Breast epithelium (tissue), 4 donors: ENCODE data around the gene MTIF2. TPM values are rescaled to one million over a fixed set of nuclear protein-coding genes. Genes with fewer than 3 reads are reported as not detected.

Source experiments
- DNase-seq, 2 donors: peaks; one replicate each; pipeline ENCODE4 v3.0.0-alpha.2; 2019; ENCODE audit warnings: low spot score in 2 of 2
- H3K27ac ChIP-seq, 2 donors: fragments of 200-600 bp; sonication (generic) in 1 of 2; one replicate each; pipeline ENCODE4 v1.5.1; 2016 to 2019; ENCODE audit warnings: mild to moderate bottlenecking in 1 of 2
- H3K27me3 ChIP-seq, 2 donors: fragments of 200-600 bp; sonication (generic) in 1 of 2; one replicate each; pipeline versions ENCODE4 v1.5.1 to v1.6.0; 2017 to 2019; ENCODE audit warnings: control low read depth in 1 of 2, mild to moderate bottlenecking in 1 of 2
- H3K36me3 ChIP-seq: fragments of 200-600 bp; one replicate; pipeline ENCODE4 v1.5.1; 2019
- H3K4me1 ChIP-seq, 2 donors: fragments of 200-600 bp; sonication (generic); one replicate each; pipeline ENCODE4 v1.5.1; 2016 to 2019; ENCODE audit warnings: control low read depth in 1 of 2
- H3K4me3 ChIP-seq, 3 donors: fragments of 200-600 bp; sonication (generic); 1 replicate in 2 of 3; 2 replicates in 1 of 3; pipeline ENCODE4 v1.5.1; 2016 to 2019; ENCODE audit warnings: mild to moderate bottlenecking in 3 of 3, moderate library complexity in 2 of 3
- H3K9me3 ChIP-seq, 2 donors: fragments of 200-600 bp; sonication (generic) in 1 of 2; one replicate each; pipeline ENCODE4 v1.5.1; 2016 to 2019; ENCODE audit warnings: control low read depth in 1 of 2
- POLR2A ChIP-seq: fragments of 450-650 bp; IDR thresholded peaks from one replicate; pipeline ENCODE4 v1.6.1; 2016; ENCODE audit warnings: antibody characterized with exemption, mild to moderate bottlenecking, moderate library complexity
- POLR2AphosphoS5 ChIP-seq, 3 donors: sonication (generic); formaldehyde crosslinking; IDR thresholded peaks; one replicate each; pipeline ENCODE4 v1.6.1; 2017; ENCODE audit warnings: antibody characterized with exemption in 3 of 3
- intact Hi-C: fragments of 100-400 bp; cut with DNase I; formaldehyde crosslinking; loops from one replicate; pipeline ENCODE4 v1.15.1; 2023; ENCODE audit warnings: low total_unique reads
- total RNA-seq, 3 donors: library from RNA; depleted of rRNA; stranded (reverse); fragments of >200 nt; gene quantifications; one replicate each; pipeline ENCODE4 v1.1.0, GENCODE V29; 2016
- TF ChIP-seq, protein P1 (sequence below), 3 donors: fragments of 450-650 bp; IDR thresholded peaks; one replicate each; pipeline ENCODE4 v1.5.1; 2016 to 2017; ENCODE audit warnings: antibody characterized with exemption in 3 of 3, mild to moderate bottlenecking in 3 of 3, moderate library complexity in 3 of 3

MTIF2 gene
- total RNA-seq, 3 donors from 2014 or later, result 23.2 to 25.3 (median 23.6) TPM

DNA sequence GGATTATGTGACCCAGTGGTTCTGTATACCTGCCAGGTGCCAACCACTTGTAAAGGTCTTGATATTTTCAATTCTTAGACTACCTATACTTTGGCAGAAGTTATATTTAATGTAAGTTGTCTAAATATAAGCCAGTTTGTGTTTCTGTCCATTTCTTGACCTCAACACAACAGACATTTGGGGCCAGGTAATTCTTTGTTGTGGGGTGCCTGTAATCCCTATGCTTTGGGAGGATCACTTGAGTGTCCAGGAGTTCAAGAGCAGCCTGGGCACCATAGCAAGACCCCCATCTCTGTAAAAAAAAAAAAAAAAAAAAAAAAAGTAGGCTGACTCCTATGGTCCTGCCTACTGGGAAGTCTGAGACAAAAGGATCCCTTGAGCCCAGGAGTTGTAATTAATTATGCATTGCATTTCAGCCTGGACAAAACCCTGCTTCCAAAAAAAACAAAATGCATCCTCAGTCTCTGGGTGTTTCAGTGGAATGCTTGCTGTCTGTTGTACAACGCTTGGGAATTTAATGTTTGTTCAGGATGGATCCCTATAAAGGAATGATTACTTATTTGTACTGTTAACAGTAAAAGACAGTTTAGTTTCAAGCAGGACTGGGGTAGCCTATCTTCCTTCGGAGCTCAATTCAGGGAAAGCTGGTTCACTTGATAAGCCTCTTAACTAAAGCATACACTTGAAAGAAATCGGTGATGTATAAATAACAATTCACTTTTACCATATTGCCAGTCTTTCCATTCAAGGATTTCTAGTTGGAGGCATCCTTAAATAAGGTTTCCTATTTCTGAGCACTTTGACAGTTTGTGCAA, 33.1 kb downstream of the MTIF2 start:
- no peaks in the 10 kb centered on the region for H3K27me3 ChIP-seq
- H3K4me1 ChIP-seq, result peaks cover 0 to 10% of the 10 kb centered on the region in 2 donors
- TF ChIP-seq POLR2A (no peak), POLR2AphosphoS5 (IDR thresholded peaks at IDR 0.05) (no peak)
- TF ChIP-seq, protein P1, sequence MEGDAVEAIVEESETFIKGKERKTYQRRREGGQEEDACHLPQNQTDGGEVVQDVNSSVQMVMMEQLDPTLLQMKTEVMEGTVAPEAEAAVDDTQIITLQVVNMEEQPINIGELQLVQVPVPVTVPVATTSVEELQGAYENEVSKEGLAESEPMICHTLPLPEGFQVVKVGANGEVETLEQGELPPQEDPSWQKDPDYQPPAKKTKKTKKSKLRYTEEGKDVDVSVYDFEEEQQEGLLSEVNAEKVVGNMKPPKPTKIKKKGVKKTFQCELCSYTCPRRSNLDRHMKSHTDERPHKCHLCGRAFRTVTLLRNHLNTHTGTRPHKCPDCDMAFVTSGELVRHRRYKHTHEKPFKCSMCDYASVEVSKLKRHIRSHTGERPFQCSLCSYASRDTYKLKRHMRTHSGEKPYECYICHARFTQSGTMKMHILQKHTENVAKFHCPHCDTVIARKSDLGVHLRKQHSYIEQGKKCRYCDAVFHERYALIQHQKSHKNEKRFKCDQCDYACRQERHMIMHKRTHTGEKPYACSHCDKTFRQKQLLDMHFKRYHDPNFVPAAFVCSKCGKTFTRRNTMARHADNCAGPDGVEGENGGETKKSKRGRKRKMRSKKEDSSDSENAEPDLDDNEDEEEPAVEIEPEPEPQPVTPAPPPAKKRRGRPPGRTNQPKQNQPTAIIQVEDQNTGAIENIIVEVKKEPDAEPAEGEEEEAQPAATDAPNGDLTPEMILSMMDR (IDR thresholded peaks at IDR 0.05), result no peak
- no peaks in the 10 kb centered on the region for H3K36me3 ChIP-seq
- H3K4me3 ChIP-seq, result no peak overlapping the region
- H3K9me3 ChIP-seq, result no peaks in the 10 kb centered on the region
- no peak overlapping the region for H3K27ac ChIP-seq
- intact Hi-C loops, result no loop called here
- DNase-seq, result no peak

DNA sequence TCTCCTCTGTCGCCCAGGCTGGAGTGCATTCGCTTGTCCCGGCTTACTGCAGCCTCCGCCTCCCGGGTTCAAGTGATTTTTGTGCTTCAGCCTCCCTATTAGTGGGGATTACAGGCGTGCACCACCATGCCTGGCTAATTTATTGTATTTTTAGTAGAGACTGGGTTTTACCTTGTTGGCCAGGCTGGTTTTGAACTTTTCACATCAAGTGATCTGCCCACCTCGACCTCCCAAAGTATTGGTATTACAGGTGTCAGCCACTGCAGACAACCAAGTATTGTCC, 35.4 kb downstream of the MTIF2 start:
- H3K4me3 ChIP-seq, result peak overlapping the region; percentile 71 to 93 (median 76)
- H3K36me3 ChIP-seq, result no peaks in the 10 kb centered on the region
- no peaks in the 10 kb centered on the region for H3K9me3 ChIP-seq
- H3K27me3 ChIP-seq, result no peaks in the 10 kb centered on the region
- H3K4me1 ChIP-seq, result peaks cover 0 to 10% of the 10 kb centered on the region in 2 donors
- TF ChIP-seq, protein P1 (IDR thresholded peaks at IDR 0.05), result no peak
- TF ChIP-seq POLR2A (no peak), POLR2AphosphoS5 (IDR thresholded peaks at IDR 0.05) (no peak)
- intact Hi-C loops, result no loop called here
- DNase-seq, result no peak
- peak overlapping the region; percentile 91 to 97 for H3K27ac ChIP-seq

DNA sequence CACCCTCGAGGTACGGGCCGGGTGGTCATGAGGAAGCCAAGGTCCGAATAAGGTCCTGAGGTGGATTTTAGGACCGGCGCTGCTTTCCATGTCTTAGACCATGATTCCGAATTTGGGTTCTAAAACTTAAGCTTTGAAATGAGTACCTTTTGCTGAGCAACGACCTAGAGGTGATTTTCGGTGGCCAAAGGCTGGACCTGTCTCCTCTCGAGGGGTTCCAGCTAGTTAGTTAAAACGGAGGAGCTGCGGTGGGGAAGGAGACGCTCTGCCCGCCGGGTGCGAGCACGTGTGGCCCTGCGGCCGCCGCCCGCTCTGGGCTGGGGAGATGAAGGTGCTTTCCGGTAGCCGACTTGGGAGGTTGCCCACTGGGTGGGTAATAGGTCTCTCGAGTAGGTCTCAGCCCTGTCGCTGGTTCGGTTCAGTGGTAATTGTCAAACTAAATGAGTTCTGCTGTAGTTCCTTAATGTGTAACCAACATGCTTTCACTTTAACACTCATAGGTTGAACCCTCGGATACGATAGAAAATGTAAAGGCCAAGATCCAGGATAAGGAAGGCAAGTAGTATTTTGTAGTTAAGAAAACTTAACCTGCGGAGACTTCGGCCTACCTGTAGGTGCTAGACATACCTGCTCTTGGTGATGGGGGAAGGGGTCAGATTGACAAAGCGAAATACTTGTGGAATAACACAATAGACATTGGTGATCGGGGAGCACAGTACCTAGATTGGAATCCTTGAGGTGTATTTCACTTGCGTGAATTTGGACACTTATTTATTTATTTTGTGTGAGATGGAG, 36.0 kb downstream of the MTIF2 start:
- TF ChIP-seq POLR2AphosphoS5 (IDR thresholded peaks at IDR 0.05) (peak in 1 of 3 donors; percentile 4), POLR2A (no peak)
- Histone ChIP-seq H3K27me3 (no peaks in the 10 kb centered on the region), H3K27ac (peak overlapping the region; percentile 91 to 97), H3K4me3 (peak overlapping the region; percentile 71 to 93 (median 76)), H3K9me3 (no peaks in the 10 kb centered on the region), H3K36me3 (no peaks in the 10 kb centered on the region), H3K4me1 (peaks cover 0 to 10% of the 10 kb centered on the region in 2 donors)
- DNase-seq, result peak in 1 of 2 donors; percentile 31
- intact Hi-C loops, result no loop called here

DNA sequence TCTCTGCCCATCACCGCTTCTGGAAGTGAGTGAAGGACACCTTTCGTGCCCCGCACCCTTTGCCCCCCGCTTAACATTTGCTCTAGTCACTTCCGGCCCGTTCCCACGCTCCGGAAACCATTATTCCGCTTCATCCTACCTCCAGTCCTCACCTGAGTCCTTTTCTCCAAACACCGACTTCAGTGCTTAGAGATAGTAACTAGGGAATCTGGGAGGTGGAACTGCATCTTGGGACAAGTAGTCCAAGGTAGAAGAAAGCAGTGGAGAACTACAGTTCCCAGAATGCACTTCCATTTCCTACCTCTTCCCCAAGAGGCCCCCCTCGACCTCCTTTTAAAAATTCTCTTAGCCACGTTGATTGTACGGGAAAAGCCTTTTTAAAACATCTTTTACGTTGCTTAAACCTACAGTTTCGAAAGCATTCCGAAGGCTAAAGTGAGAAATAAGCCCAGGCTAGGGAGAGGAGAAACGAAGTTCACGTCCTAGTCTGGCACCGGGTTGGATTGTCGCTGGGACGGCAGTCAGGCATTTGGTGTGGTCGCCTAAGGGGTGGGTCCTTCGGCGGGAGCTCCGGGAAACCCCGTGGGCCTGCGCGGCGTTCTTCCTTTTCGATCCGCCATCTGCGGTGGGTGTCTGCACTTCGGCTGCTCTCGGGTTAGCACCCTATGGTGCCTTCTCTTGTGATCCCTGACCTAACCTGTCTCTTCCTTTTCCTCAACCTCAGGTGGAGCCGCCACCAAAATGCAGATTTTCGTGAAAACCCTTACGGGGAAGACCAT, 36.8 kb downstream of the MTIF2 start, which contains the start of the genes CLHC1 and RPS27A:
Gene CLHC1 (minus strand): TSS at position 210 of the 779 bp plus-strand sequence. CDS start 9,882 bp downstream, outside the sequence.
Gene RPS27A (plus strand): TSS at position 605 of the 779 bp plus-strand sequence. CDS start 137 bp downstream, at position 742.
- Histone ChIP-seq H3K36me3 (no peaks in the 10 kb centered on the region), H3K27ac (peak within 1 kb of the TSS; percentile 91 to 97), H3K4me3 (peak within 1 kb of the TSS; percentile 71 to 93 (median 76)), H3K9me3 (no peaks in the 10 kb centered on the region), H3K27me3 (no peaks in the 10 kb centered on the region), H3K4me1 (peaks cover 0 to 10% of the 10 kb centered on the region in 2 donors)
- TF ChIP-seq POLR2A (peak; percentile 88), POLR2AphosphoS5 (IDR thresholded peaks at IDR 0.05) (peak; percentile 92 to 95 (median 95))
- TF ChIP-seq, protein P1 (IDR thresholded peaks at IDR 0.05), result peak in 1 of 3 donors; percentile 7
- intact Hi-C loops, result no loop called here
- DNase-seq, result peak; percentile 83 to 87

DNA sequence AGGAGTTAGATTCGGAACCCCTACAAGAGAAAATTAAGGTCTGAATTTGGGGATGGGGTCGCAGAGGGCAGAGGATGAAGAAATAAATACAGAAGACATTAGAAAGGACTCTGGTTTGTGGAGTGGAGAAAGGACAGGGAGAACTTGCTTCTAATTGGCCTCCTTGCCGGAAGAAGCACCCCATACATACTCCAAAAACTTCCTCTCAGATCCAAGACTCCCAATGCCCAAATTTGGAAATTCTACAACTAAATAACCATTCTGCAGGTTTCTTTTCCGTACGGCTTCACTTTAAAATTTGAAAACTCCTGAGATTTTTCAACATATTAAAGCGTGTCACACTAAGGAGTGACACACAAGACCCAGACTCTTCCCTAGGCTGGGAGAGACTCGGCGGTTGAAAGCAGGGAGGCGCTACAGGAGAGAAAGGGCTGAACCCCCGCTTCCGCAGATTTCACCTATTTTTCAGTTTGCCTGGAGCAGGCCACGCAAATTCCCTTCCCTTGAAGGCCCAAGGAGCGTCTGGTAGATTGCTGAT, 37.4 kb downstream of the MTIF2 start:
- Histone ChIP-seq H3K4me3 (peak overlapping the region; percentile 71 to 93 (median 76)), H3K9me3 (no peaks in the 10 kb centered on the region), H3K36me3 (no peaks in the 10 kb centered on the region), H3K27me3 (no peaks in the 10 kb centered on the region), H3K27ac (peak overlapping the region; percentile 91 to 97), H3K4me1 (peaks cover 0 to 10% of the 10 kb centered on the region in 2 donors)
- no peak for DNase-seq
- TF ChIP-seq POLR2A (no peak), POLR2AphosphoS5 (IDR thresholded peaks at IDR 0.05) (peak in 1 of 3 donors; percentile 19)
- TF ChIP-seq, protein P1 (IDR thresholded peaks at IDR 0.05), result no peak
- intact Hi-C loops, result no loop called here
